ENCODE measurements around the gene CDKN2AIPNL.

CDKN2AIPNL gene

GRCh38 chr5:134411546-134412266 is at the start of gene CDKN2AIPNL:
Gene CDKN2AIPNL, minus strand, starts transcription at chr5:134411881. Its CDS starts 27 bp downstream, at chr5:134411854.
- DNase-seq: peak; percentile 43 to 95 (median 84)

DNA sequence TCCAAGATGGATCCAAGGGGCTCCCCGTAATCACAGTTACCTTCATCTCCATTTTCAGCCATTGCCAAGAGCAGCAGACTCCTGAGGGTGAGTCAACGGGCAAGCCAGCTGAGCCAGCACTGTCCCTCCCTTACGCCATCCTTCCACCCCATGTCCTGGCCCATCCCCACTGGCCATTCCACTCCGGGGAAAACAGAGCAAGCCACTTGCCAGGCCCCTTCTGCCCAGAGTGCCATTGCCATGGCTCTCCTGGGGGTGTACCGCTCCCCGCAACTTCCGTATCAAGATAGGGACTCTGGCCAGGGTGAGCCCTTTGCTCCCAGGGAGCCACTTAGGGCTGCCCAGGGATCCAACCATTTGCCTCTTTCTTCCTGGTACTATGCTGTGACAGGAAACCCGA is 48.9 kb upstream of the CDKN2AIPNL start:
- no peak for DNase-seq

- DNase-seq: no peak
Observed at GRCh38 chr5:134459491-134459890, 47.8 kb upstream of the CDKN2AIPNL start.

GRCh38 chr5:134459010-134459403 is 47.3 kb upstream of the CDKN2AIPNL start:
- DNase-seq: no peak

DNA sequence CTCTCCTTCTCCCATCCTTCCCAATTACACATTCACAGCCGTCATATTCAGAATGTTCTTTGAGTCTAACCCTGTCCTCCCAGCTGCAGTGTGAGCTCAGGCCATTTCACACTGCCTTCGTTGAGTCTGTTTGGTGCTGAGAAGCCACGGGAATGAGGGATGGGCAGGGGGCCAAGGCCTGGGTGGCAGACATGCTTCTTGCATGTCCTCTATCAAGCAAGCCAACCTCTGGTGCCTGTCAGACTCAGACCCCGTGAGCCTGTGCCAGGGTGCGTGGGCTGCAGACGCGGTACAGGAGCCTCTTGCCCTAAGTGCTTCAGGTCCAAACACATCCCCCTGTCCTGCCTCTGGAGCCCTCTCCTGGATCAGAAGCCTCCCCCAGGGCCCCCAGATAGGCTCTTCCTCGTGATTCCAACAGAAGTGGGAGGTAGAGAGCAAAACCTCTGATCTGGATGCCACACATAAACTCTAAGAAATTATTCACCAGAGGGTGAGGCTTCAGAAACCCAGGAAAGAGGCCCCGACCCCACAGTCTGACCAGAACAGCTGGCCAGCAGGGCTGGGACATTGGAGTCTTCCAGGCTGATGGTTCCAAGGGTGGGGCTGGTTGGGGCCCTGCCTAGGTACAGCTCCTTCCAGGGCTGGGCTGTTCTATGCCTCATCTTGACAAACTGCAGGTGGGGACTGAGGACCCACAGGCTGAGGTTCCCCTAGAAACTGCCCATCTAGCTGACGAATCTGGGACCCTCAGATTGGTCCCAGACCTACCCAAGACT is 46.7 kb upstream of the CDKN2AIPNL start:
- peak in 3 of 56 donors; percentile 7 to 18 (median 9) for DNase-seq

DNA sequence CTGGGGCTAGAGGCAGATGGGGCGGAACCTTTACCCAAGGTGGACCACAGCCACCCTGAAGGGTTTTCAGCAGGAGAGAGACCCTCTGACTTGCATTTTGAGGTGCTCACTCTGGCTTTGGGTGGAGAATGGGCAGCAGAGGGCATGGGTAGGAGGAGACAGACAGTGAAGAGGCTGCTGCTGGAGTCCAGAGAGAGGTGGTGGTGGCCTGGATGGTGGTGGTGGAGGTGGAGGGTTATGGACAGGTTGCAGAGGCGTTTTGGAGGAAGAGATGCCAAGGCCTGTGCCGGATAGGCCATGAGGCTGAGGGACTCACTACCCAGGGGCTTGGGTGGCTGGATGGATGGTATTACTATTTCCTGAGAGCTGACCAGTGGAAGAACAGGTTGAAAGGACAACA is 46.1 kb upstream of the CDKN2AIPNL start:
- DNase-seq: no peak

GRCh38 chr5:134456825-134457224 is 45.1 kb upstream of the CDKN2AIPNL start:
- DNase-seq: no peak

GRCh38 chr5:134455466-134455865 is 43.8 kb upstream of the CDKN2AIPNL start:
- DNase-seq: no peak

DNA sequence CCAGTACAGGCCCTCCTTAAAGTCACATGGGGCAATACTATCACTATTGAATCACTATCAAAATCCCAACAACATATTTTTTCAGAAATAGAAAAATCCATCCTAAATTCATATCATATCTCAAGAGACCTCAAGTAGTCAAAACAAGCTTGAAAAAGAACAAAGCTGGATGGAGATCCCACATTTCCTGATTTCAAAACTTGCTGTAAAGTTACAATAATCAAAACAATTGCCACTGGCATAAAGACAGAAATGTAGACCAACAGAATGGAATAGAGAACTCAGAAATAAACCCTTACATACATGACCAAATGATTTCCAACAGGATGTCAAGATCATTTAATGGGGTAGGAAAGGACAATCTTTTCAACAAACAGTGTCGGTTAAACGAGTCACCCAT is 41.3 kb upstream of the CDKN2AIPNL start:
- no peak for DNase-seq

- peak in 1 of 56 donors; percentile 17 for DNase-seq
Observed at GRCh38 chr5:134451936-134452505, 40.3 kb upstream of the CDKN2AIPNL start.

DNA sequence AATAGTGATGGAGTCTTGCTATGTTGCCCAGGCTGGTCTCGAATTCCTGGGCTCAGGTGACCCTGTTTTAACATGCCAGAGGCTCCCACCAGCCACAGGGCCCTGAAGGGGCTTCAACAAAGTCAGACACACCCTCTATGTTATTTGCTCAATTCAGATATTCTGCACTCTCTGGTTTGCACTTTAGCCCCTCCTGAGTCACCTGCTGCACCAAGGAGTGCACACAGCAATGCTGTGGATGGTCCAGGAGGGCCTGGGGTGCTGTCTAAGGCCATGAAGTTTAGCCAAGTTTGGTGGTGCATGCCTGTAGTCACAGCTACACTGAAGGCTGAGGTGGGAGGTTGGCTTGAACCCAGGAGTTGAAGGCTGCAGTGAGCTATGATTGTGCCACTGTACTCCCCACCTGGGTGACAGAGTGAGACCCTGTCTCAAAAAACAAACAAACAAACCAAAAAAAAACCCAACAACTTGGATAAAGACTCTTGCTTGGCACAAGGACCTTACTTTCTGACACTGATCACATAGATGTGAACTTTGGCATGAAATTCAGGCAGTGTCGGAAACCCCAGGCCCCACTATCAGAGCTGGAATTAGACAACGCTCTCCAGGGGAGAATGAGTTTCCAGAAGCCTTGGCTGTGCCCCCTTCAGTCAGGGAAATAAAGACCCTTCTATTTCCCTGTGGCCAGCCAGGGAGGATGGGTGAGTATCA is 39.7 kb upstream of the CDKN2AIPNL start:
- DNase-seq: no peak

DNA sequence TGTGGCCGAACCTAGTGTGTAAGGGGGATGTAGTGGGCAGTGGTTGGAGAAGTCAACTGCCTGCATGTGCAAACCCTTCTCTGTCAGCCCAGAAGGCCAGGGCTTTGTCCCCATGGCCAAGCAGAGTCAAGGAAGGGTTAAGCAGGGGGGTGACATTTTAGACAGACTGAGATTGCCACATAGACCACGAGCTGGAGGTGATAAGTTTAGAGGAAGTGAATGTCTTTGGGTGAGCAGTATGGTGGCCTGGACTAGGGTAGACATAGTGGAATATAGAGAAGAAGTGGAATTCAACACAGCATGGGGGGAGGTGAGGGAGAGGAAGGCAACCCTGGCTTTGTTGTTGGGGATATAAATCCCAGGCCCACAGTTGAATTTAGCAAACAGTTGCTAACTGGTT is 38.7 kb upstream of the CDKN2AIPNL start:
- no peak for DNase-seq

DNA sequence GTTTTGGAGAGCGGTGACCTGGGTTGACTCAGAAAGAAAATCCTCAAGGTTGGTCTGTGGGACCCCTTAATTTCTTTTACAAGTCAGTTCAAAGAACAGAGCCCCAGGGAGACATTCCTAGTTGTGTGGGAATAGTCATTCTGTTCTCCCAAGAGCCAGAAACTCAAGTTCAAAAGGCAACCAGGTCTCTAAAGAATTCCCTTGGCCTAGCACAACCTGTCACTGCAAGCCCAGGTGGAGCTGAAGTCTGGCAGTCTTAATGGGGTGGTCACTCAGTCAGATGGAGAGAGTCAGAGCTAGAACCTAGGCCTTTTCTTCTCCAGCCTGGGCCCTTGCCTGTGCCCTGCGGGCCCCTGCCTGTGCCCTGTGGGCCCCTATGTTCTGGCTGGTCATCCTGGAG is 37.5 kb upstream of the CDKN2AIPNL start:
- no peak for DNase-seq

GRCh38 chr5:134447815-134448520 is 36.3 kb upstream of the CDKN2AIPNL start:
- no peak for DNase-seq

DNA sequence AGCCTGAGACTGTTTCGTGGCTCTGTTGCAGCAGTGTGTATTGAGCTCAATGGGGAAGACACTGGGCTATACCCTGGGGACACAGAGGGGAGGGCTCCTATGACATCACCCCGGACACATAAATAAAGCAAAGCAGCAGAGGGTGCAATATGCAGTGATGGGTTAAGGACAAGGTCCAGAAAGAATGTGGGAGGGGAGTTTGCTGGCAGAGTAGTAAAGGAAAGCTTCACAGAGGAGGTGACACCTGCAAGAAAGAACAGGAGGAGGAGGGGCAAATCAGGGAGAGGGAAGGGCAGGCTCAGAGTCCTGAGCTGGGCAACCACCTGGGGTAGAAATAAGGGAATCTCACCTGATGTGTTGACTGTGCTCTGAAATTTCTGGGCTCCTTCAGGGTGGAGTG is 35.3 kb upstream of the CDKN2AIPNL start:
- no peak for DNase-seq

GRCh38 chr5:134445856-134446818 is 34.5 kb upstream of the CDKN2AIPNL start:
- DNase-seq: no peak

- DNase-seq: no peak
Observed at GRCh38 chr5:134444941-134445471, 33.3 kb upstream of the CDKN2AIPNL start.

- DNase-seq: no peak
Observed at GRCh38 chr5:134440201-134440755, 28.6 kb upstream of the CDKN2AIPNL start.

- DNase-seq: peak in 27 of 56 donors; percentile 4 to 51 (median 22)
Observed at GRCh38 chr5:134439210-134439654, 27.6 kb upstream of the CDKN2AIPNL start.

Measured in amygdala (tissue), 56 donors.